ENCODE results near the gene ANKIB1.
A peak's percentile ranks its signal among the peaks of the same experiment; 100 is the strongest.

ANKIB1 gene

DNA sequence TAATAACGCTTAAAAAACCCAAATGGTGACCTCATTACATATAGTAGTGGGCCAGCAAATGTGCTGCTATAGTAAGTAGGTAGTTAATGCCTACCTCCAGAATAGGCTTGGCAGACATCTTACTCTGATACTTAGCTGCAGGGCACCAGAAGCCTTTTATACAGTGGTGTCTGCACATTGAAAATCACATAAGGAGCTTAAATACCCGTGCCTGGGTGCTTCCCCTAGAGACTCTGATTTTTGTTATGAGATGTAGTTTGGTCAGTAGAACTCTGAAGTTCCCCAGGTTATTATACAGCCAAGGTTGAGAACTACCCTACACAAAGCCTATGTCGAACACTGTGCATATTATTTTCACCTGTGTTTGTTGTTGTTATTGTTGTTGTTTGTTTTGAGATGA lies 47.2 kb downstream of the ANKIB1 start:
- Mint-ChIP-seq H3K4me1 (peaks cover 34% of the 10 kb centered on the region), H3K4me3 (no peak overlapping the region), H3K27me3 (no peaks in the 10 kb centered on the region), H3K36me3 (peaks cover 15% of the 10 kb centered on the region), H3K27ac (no peak overlapping the region), H3K9me3 (no peaks in the 10 kb centered on the region)

DNA sequence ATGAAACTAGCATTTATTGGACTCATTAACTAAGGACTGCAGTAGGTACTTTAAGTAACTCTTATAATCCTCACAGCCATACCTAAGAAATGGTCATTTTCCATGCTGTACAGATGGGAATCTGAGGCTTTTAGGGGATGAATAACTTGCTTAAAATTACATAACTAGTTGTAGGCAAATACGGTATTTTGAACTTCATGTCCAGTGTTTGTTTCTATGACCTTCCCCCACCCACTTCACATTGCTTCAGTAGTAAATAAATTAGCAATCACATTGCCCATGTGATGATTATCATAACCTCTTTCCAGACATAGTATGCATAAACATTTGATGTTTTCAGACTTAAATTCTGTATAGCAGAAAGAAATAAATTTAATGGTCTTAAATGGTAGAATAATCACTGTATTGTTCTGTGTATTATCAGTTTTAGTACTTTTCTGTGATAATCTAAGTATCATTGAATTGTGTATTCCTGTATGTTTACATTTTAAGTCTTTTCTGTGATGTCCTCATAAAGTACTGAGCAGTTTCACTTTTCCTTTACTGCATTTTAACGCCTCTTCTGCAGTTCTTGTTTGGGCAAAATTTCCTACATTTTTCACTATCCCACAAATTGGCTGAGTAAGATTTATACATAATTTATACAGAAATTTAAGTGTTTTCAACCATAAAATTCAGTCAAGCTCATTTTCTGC lies 48.3 kb downstream of the ANKIB1 start:
- H3K4me1 Mint-ChIP-seq, result peaks cover 34% of the 10 kb centered on the region
- peak overlapping the region; percentile 42 for H3K4me3 Mint-ChIP-seq
- H3K36me3 Mint-ChIP-seq, result peaks cover 19% of the 10 kb centered on the region
- no peaks in the 10 kb centered on the region for H3K27me3 Mint-ChIP-seq
- H3K27ac Mint-ChIP-seq, result no peak overlapping the region
- H3K9me3 Mint-ChIP-seq, result no peaks in the 10 kb centered on the region

DNA sequence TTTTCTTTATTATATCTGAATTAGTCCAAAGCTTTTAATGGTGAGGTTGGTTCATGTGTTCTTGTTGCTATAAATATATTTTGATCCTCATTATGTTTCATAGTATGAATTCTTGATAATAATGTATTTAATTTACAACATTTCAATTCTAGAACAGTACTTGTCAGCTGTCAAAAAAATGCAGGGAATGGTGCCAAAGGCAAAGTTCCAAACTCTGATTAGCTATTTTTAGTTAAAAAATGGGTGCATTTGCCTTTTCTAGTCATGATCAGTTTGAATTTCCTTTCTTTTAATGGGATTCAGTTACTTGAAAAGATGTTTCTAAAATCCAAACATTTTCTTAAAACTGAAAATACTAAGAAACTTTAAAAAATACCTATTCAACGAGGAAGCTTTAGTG lies 49.6 kb downstream of the ANKIB1 start:
- H3K36me3 Mint-ChIP-seq, result peaks cover 22% of the 10 kb centered on the region
- no peaks in the 10 kb centered on the region for H3K9me3 Mint-ChIP-seq
- H3K4me1 Mint-ChIP-seq, result peaks cover 22% of the 10 kb centered on the region
- H3K27ac Mint-ChIP-seq, result no peak overlapping the region
- no peaks in the 10 kb centered on the region for H3K27me3 Mint-ChIP-seq
- no peak overlapping the region for H3K4me3 Mint-ChIP-seq

DNA sequence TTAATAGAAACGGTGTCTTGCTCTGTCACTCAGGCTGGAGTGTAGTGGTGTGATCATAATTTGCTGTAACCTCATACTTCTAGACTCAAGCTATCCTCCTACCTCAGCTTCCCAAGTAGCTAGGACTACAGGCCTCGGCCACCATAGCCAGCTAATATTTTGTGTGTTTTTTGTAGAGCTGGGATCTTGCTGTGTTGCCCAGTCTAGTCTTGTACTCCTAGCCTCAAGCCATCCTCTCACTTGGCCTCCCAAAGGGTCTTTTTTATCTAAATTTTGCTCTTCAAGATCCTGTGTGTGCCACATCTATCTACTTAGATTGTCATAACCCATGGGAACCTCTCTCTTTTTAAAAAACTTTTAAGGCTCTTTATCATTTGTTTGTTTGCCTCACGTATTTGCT lies 50.5 kb downstream of the ANKIB1 start:
- Mint-ChIP-seq H3K9me3 (no peaks in the 10 kb centered on the region), H3K4me1 (peaks cover 18% of the 10 kb centered on the region)

DNA sequence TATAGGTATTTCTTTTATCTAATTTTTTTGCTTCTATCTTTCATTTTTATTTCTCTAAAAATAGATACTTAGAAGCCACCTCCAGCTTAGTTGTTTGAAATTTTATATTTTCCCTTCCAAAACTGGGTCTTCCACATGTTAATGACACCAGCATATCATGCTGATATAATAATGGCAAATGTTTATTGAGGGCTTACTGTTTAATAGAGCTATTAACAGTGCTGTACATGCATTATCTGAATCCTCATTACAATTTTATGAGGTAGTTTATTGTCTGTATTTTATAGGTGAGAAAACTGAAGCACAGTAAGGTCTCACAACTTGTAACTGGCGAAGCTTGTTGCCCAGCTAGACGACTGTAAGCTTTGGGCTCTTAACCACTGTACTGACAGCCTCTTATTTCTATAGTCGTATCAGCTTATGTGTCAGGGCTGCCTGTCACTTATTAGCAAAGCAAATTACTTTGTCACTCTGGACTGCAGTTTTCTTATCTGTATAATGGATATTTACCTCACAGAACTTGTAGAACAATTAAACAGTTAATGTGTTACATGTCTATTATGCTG lies 51.2 kb downstream of the ANKIB1 start:
- Mint-ChIP-seq H3K4me3 (no peak overlapping the region), H3K4me1 (peaks cover 14% of the 10 kb centered on the region), H3K36me3 (peaks cover 27% of the 10 kb centered on the region), H3K27ac (no peak overlapping the region), H3K9me3 (no peaks in the 10 kb centered on the region), H3K27me3 (no peaks in the 10 kb centered on the region)

More for the DNA sequence above, 50.5 kb downstream of the ANKIB1 start:
- no peaks in the 10 kb centered on the region for H3K27me3 Mint-ChIP-seq
- no peak overlapping the region for H3K4me3 Mint-ChIP-seq
- peak overlapping the region; percentile 39 for H3K27ac Mint-ChIP-seq
- H3K36me3 Mint-ChIP-seq, result peaks cover 26% of the 10 kb centered on the region

DNA sequence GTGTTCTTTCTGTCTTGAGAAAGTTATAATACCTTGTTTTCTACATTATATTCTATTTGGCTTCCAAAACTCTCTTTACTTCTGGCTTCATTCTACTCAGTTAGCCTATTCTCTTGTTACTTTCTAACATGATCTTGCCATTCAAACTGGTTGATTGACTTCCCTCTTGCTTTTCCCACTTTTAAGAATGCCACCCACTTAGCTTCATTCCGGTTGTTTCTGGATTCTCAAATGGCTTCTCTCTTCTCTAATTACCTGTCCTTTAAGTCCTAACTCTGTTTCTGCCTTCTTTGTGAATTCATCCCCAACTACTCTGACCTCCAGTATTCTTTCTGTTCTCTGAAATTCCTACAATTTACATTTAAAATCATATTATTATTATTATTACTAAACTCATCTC lies 52.0 kb downstream of the ANKIB1 start:
- peaks cover 13% of the 10 kb centered on the region for H3K4me1 Mint-ChIP-seq
- H3K36me3 Mint-ChIP-seq, result peaks cover 28% of the 10 kb centered on the region
- H3K27me3 Mint-ChIP-seq, result no peaks in the 10 kb centered on the region
- H3K4me3 Mint-ChIP-seq, result no peak overlapping the region
- H3K9me3 Mint-ChIP-seq, result no peaks in the 10 kb centered on the region
- no peak overlapping the region for H3K27ac Mint-ChIP-seq

DNA sequence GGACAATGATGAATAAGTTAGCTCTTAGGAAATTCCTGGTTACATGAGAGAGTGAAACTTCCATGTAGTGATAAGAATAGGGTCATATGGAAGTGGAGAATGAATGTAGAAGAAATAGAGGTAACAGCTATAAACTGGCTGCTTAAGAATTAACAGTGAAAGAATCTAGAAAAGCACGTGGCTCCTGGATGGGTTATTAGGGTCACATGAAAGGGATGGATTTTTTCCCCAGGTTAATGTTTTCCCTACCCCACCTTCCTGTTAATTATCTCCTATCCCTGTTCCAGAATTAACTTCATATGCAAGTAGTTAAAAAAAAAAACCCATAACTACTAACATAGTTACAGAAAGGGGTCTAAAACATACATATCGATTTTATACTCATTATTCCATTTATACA lies 58.0 kb downstream of the ANKIB1 start:
- Mint-ChIP-seq H3K27me3 (no peaks in the 10 kb centered on the region), H3K4me3 (no peak overlapping the region), H3K27ac (no peak overlapping the region), H3K9me3 (no peaks in the 10 kb centered on the region), H3K36me3 (peaks cover 28% of the 10 kb centered on the region), H3K4me1 (no peaks in the 10 kb centered on the region)

DNA sequence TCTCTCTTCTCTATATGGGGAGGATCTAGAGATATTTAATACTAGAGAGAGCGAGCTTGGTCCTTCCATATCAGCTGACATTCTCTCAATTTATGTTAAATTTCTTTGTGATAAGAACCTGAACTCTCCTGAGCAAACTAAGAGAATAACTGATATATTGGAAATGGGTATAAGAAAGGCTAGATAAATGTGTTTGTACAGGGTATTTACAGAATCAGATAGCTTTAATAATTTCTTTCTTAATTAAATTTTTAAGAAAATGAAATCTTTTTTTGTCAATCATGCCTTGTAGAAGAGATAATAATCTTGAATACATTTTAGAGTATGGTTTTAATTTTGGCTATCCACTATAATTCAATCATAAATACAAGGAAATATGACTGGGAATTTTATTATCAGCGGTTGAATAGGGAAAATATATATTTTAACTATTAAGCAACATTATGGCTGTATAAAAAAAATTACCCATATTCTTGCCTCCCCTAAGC lies 58.7 kb downstream of the ANKIB1 start:
- H3K4me3 Mint-ChIP-seq, result no peak overlapping the region
- no peaks in the 10 kb centered on the region for H3K27me3 Mint-ChIP-seq
- no peaks in the 10 kb centered on the region for H3K4me1 Mint-ChIP-seq
- no peak overlapping the region for H3K27ac Mint-ChIP-seq
- no peaks in the 10 kb centered on the region for H3K9me3 Mint-ChIP-seq
- H3K36me3 Mint-ChIP-seq, result peaks cover 23% of the 10 kb centered on the region

DNA sequence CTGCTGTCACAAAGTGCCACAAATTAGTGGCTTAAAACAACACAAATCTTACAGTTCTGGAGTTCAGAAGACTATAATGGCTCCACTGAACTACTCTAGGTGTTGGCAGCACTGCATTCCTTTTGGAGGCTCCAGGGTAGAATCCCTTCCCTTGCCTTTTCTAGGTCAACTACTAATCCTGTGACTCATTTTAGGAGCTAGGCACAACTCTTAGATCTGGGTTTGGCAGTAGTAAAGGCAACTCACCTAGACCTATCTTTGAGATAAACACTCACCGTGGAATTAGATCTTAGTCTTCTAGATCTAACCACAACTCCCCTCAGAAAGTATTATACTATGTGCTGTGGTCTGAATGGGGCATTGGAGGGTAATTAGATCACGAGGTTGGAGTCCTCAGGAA lies 60.4 kb downstream of the ANKIB1 start:
- no peak overlapping the region for H3K27ac Mint-ChIP-seq
- no peaks in the 10 kb centered on the region for H3K9me3 Mint-ChIP-seq
- no peaks in the 10 kb centered on the region for H3K4me1 Mint-ChIP-seq
- H3K27me3 Mint-ChIP-seq, result no peaks in the 10 kb centered on the region
- H3K36me3 Mint-ChIP-seq, result peaks cover 18% of the 10 kb centered on the region
- no peak overlapping the region for H3K4me3 Mint-ChIP-seq

DNA sequence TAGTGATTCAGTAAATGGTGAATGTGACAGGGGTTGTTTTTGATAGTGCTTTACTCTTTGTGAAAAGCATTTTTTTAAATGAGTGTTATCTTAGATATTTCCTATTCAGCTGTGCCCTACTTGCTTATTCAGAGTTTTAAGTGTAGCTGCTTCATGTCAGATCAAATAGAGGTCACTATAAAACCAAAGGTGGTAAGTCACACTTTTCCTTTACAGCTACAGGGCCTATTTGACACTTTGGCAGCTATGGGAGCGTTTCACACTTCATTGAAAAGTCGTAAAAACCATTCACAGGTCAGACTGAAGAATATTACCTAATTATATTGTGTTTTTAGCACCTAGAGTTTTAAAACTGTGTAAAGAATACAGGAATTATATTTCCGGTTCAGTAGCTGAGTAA lies 67.3 kb downstream of the ANKIB1 start:
- peaks cover 6% of the 10 kb centered on the region for H3K36me3 Mint-ChIP-seq
- H3K27ac Mint-ChIP-seq, result no peak overlapping the region
- H3K27me3 Mint-ChIP-seq, result no peaks in the 10 kb centered on the region
- H3K4me1 Mint-ChIP-seq, result no peaks in the 10 kb centered on the region
- no peaks in the 10 kb centered on the region for H3K9me3 Mint-ChIP-seq
- no peak overlapping the region for H3K4me3 Mint-ChIP-seq

DNA sequence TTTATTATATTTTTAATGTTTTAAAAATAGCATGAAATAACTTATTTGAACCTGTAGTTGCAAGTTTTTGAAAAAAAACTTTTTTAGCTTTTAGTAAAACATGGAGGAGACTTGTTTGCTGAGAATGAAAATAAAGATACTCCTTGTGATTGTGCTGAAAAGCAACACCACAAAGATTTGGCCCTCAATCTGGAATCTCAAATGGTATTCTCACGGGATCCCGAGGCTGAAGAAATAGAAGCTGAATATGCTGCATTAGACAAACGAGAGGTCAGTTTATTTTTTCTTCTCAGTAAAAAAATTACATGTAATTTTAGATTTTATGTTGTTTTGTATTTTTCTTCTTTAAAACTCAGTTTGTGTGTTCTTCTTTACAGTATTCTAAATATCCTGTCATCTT lies 73.5 kb downstream of the ANKIB1 start:
- Mint-ChIP-seq H3K27me3 (no peaks in the 10 kb centered on the region), H3K4me1 (peaks cover 3% of the 10 kb centered on the region), H3K4me3 (no peak overlapping the region), H3K36me3 (peaks cover 12% of the 10 kb centered on the region), H3K9me3 (no peaks in the 10 kb centered on the region), H3K27ac (no peak overlapping the region)

DNA sequence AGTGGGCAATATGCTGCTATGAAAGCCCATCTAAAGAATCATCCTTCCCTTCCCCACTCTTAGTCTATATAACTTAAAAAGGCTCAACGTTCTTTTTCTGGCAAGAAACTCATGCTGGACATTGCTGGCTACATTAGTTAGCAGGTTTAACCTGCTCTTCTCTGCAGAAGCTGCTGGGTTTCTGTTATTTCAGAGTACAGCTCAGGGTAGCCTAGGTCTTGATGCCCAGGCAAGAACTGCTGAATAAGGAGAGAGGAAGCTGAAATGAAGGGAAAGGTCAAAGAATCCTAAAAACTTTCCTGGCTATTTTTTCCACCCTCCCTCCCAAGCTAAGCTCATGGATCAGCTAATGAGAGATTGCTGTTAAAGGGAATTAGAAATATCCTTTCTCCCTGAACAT lies 79.4 kb downstream of the ANKIB1 start:
- H3K4me1 Mint-ChIP-seq, result peaks cover 15% of the 10 kb centered on the region
- H3K36me3 Mint-ChIP-seq, result peaks cover 16% of the 10 kb centered on the region
- no peak overlapping the region for H3K27ac Mint-ChIP-seq
- no peaks in the 10 kb centered on the region for H3K27me3 Mint-ChIP-seq
- H3K9me3 Mint-ChIP-seq, result no peaks in the 10 kb centered on the region
- H3K4me3 Mint-ChIP-seq, result no peak overlapping the region

DNA sequence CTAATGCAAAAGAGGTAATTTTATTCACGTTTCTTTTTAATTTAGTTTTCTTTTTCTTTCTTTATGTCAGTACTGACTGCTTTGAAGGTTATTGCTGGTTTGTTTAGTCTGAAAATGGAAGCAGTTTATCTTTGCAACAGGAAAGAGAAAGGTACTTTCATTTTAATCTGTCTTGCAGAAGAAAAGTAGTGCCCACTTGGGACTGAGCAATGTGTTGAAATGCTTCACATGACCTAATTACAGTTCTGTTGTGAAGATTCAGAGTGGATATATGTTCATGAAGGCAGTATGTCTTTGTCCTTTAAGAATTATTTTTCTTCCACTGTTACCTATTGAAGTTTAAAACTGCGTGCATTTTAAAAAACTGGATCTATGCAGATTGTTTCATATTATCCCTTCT lies 80.1 kb downstream of the ANKIB1 start:
- Mint-ChIP-seq H3K36me3 (peaks cover 12% of the 10 kb centered on the region), H3K27me3 (no peaks in the 10 kb centered on the region), H3K4me3 (no peak overlapping the region), H3K9me3 (no peaks in the 10 kb centered on the region), H3K4me1 (peaks cover 15% of the 10 kb centered on the region), H3K27ac (no peak overlapping the region)

DNA sequence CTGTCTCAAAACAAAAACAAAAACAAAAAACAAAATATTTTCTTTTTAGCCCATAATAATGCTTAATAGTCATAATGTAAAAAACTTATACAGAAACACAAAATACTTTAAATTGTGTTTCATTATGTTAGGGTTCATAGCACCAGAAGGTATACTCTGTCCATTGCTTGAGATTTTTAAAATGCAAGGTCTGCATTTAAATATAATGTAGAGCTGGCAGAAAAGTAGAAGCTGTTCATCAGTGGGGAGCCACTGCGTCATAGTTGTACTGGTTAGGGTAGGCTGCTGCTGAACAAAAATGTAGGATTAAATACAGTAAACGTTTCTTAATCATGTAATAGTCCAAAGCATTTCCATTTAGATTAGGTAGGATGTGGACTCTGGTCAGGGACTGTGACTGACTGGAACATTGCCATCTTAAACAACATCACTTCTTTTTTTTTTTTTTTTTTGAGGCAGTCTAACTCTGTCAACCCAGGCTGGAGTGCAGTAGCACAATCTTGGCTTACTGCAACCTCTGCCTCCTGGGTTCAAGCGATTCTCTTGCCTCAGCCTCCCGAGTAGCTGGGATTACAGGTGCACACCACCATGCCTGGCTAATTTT lies 85.2 kb downstream of the ANKIB1 start:
- Mint-ChIP-seq H3K9me3 (peaks cover 5% of the 10 kb centered on the region), H3K27ac (no peak overlapping the region), H3K4me3 (no peak overlapping the region), H3K36me3 (peaks cover 29% of the 10 kb centered on the region), H3K27me3 (no peaks in the 10 kb centered on the region), H3K4me1 (peaks cover 4% of the 10 kb centered on the region)

DNA sequence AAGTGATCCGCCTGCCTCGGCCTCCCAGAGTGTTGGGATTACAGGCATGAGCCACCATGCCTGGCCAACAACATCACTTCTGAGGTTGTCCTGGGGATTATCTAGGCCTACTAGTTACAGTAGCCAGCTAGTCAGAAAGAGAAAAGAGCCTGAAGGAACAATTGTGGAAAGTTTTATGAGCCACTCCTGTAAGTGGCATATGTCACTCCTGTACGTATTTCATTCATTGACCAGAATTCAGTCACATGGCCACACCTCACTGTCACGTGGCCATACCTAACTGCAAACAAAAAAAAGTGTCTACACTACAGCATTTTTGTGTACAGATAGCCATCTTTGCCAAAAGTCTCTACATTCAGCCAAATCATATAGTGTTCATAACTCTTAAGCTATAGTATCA lies 85.7 kb downstream of the ANKIB1 start:
- H3K4me3 Mint-ChIP-seq, result no peak overlapping the region
- no peaks in the 10 kb centered on the region for H3K27me3 Mint-ChIP-seq
- H3K36me3 Mint-ChIP-seq, result peaks cover 30% of the 10 kb centered on the region
- no peak overlapping the region for H3K27ac Mint-ChIP-seq
- no peaks in the 10 kb centered on the region for H3K4me1 Mint-ChIP-seq
- peaks cover 5% of the 10 kb centered on the region for H3K9me3 Mint-ChIP-seq

DNA sequence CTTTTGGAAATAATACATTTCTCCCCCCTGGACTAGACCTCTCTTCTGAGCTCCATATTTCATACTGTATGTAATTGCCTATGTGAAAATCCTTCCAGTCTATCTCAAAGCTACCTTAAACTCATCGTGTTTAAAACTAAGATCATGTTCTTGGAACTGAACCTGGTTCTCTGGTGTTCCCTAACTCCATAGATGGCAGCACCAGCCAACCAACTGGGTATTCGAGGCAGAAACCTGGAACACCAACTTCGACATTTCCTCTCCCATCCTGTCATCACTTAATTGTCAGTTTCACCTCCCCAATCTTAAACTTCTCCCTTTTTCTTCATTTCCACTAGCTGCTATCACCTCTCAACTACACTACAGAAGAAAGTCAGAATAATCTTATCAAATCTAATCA lies 87.0 kb downstream of the ANKIB1 start:
- H3K27ac Mint-ChIP-seq, result no peak overlapping the region
- H3K4me1 Mint-ChIP-seq, result no peaks in the 10 kb centered on the region
- no peak overlapping the region for H3K4me3 Mint-ChIP-seq
- H3K27me3 Mint-ChIP-seq, result no peaks in the 10 kb centered on the region
- H3K9me3 Mint-ChIP-seq, result peaks cover 5% of the 10 kb centered on the region
- H3K36me3 Mint-ChIP-seq, result peaks cover 33% of the 10 kb centered on the region

Measured in activated naive CD4-positive, alpha-beta T cell treated with anti-CD3 and anti-CD28 coated beads, Interleukin-2, amount 50 U/mL, for 24 hours (primary cell).